ENCODE results near the gene SPATA13. TPM values are rescaled to one million over a fixed set of nuclear protein-coding genes. Genes with fewer than 3 reads are reported as not detected.

SPATA13 gene
- total and polyA plus RNA-seq, 2 donors (not counting 1 experiment from before 2014, with no cell fraction given) = 11.6 to 24.6 TPM

GRCh38 chr13:24159357-24159756 is 1.2 kb upstream of the SPATA13 start:
- Histone ChIP-seq H3K4me2 (ENCODE audit: extremely low read depth, insufficient read depth, low read length) (no peak overlapping the region), H3K9me3 (ENCODE audit: control insufficient read depth, insufficient read depth, low read depth, low read length) (no peaks in the 10 kb centered on the region), H3K4me1 (ENCODE audit: control insufficient read depth, extremely low read depth, insufficient read depth, low read length) (peaks cover 6% of the 10 kb centered on the region), H3K9ac (ENCODE audit: insufficient read depth, low read length) (no peak overlapping the region), H3K36me3 (ENCODE audit: control insufficient read depth, insufficient read depth, low read length) (no peaks in the 10 kb centered on the region), H3K4me3 (replicated peaks in 1 of 4; ENCODE audit: control extremely low read depth in 1 of 4, insufficient read depth in 1 of 4, low read depth in 3 of 4, low read length in 4 of 4) (no peak overlapping the region), H2AFZ (ENCODE audit: low read length) (no peak overlapping the region), H3K27ac (ENCODE audit: insufficient read depth, low read length) (no peak overlapping the region), H4K20me1 (ENCODE audit: control insufficient read depth, extremely low read depth, insufficient read depth, low read length) (no peaks in the 10 kb centered on the region), H3K27me3 (ENCODE audit: control insufficient read depth, insufficient read depth, low read length) (no peaks in the 10 kb centered on the region), H3K79me2 (ENCODE audit: control insufficient read depth, insufficient read depth, low read length) (peaks cover 19% of the 10 kb centered on the region)
- TF ChIP-seq CTCF (conservative IDR thresholded peaks at IDR 0.05 in 1 of 2, IDR thresholded peaks at IDR 0.05 in 1 of 2; ENCODE audit: low read depth in 1 of 2, low read length in 2 of 2) (no peak), EZH2 (IDR thresholded peaks at IDR 0.05; ENCODE audit: low read length, missing control alignments) (no peak)
- DNase-seq (ENCODE audit: low read depth in 2 of 2) = no peak

- peak; percentile 22 to 37 for DNase-seq (ENCODE audit: low read depth in 2 of 2)
- Histone ChIP-seq H3K4me1 (ENCODE audit: control insufficient read depth, extremely low read depth, insufficient read depth, low read length) (peaks cover 14% of the 10 kb centered on the region), H2AFZ (ENCODE audit: low read length) (peak overlapping the region; percentile 68), H3K4me3 (replicated peaks in 1 of 4; ENCODE audit: control extremely low read depth in 1 of 4, insufficient read depth in 1 of 4, low read depth in 3 of 4, low read length in 4 of 4) (peak overlapping the region; percentile 67 to 95 (median 92)), H3K79me2 (ENCODE audit: control insufficient read depth, insufficient read depth, low read length) (peaks cover 19% of the 10 kb centered on the region), H3K36me3 (ENCODE audit: control insufficient read depth, insufficient read depth, low read length) (no peaks in the 10 kb centered on the region), H3K27me3 (ENCODE audit: control insufficient read depth, insufficient read depth, low read length) (no peaks in the 10 kb centered on the region), H3K27ac (ENCODE audit: insufficient read depth, low read length) (peak overlapping the region; percentile 47), H4K20me1 (ENCODE audit: control insufficient read depth, extremely low read depth, insufficient read depth, low read length) (no peaks in the 10 kb centered on the region), H3K9me3 (ENCODE audit: control insufficient read depth, insufficient read depth, low read depth, low read length) (no peaks in the 10 kb centered on the region), H3K9ac (ENCODE audit: insufficient read depth, low read length) (peak overlapping the region; percentile 77), H3K4me2 (ENCODE audit: extremely low read depth, insufficient read depth, low read length) (peak overlapping the region; percentile 93)
- no peak for TF ChIP-seq EZH2 (IDR thresholded peaks at IDR 0.05; ENCODE audit: low read length, missing control alignments)
- no peak for TF ChIP-seq CTCF (conservative IDR thresholded peaks at IDR 0.05 in 1 of 2, IDR thresholded peaks at IDR 0.05 in 1 of 2; ENCODE audit: low read depth in 1 of 2, low read length in 2 of 2)
Measured at GRCh38 chr13:24161010-24161775, 673 bp downstream of the SPATA13 start.

- TF ChIP-seq CTCF (conservative IDR thresholded peaks at IDR 0.05 in 1 of 2, IDR thresholded peaks at IDR 0.05 in 1 of 2; ENCODE audit: low read depth in 1 of 2, low read length in 2 of 2) (no peak), EZH2 (IDR thresholded peaks at IDR 0.05; ENCODE audit: low read length, missing control alignments) (no peak)
- Histone ChIP-seq H3K9ac (ENCODE audit: insufficient read depth, low read length) (no peak overlapping the region), H3K27me3 (ENCODE audit: control insufficient read depth, insufficient read depth, low read length) (no peaks in the 10 kb centered on the region), H4K20me1 (ENCODE audit: control insufficient read depth, extremely low read depth, insufficient read depth, low read length) (no peaks in the 10 kb centered on the region), H3K4me3 (replicated peaks in 1 of 4; ENCODE audit: control extremely low read depth in 1 of 4, insufficient read depth in 1 of 4, low read depth in 3 of 4, low read length in 4 of 4) (peak overlapping the region; percentile 67 to 95 (median 92)), H3K4me1 (ENCODE audit: control insufficient read depth, extremely low read depth, insufficient read depth, low read length) (peaks cover 14% of the 10 kb centered on the region), H3K9me3 (ENCODE audit: control insufficient read depth, insufficient read depth, low read depth, low read length) (no peaks in the 10 kb centered on the region), H3K79me2 (ENCODE audit: control insufficient read depth, insufficient read depth, low read length) (peaks cover 21% of the 10 kb centered on the region), H2AFZ (ENCODE audit: low read length) (no peak overlapping the region), H3K27ac (ENCODE audit: insufficient read depth, low read length) (no peak overlapping the region), H3K4me2 (ENCODE audit: extremely low read depth, insufficient read depth, low read length) (peak overlapping the region; percentile 93), H3K36me3 (ENCODE audit: control insufficient read depth, insufficient read depth, low read length) (no peaks in the 10 kb centered on the region)
- no peak for DNase-seq (ENCODE audit: low read depth in 2 of 2)
Measured at GRCh38 chr13:24161980-24162525, 1.5 kb downstream of the SPATA13 start.

Data from fibroblast of lung (primary cell).